Endodermal cell (in vitro differentiated cells): ENCODE data around the gene RPS15. TPM values are rescaled to one million over a fixed set of nuclear protein-coding genes. Genes with fewer than 3 reads are reported as not detected.

Source experiments
- DNase-seq: peaks from one replicate; pipeline ENCODE4 v3.0.0-alpha.2; 2017
- H3K27ac ChIP-seq: 2 replicates; pipeline ENCODE4 v1.5.1; 2013; ENCODE audit warnings: mild to moderate bottlenecking, low read depth, low read length, moderate library complexity
- H3K27me3 ChIP-seq: 2 replicates; pipeline ENCODE4 v1.6.1; 2013; ENCODE audit warnings: mild to moderate bottlenecking, low read length, moderate library complexity; ENCODE audit not compliant: insufficient read depth, control insufficient read depth, poor library complexity, severe bottlenecking
- H3K36me3 ChIP-seq: 2 replicates; pipeline ENCODE4 v1.7.0; 2013; ENCODE audit warnings: mild to moderate bottlenecking, low read length, moderate library complexity; ENCODE audit not compliant: control insufficient read depth, insufficient read depth
- H3K4me1 ChIP-seq: one replicate; pipeline ENCODE4 v1.7.0; 2013; ENCODE audit warnings: low read length; ENCODE audit not compliant: control insufficient read depth, insufficient read depth
- H3K4me3 ChIP-seq: 2 replicates; pipeline ENCODE4 v1.5.1; 2013; ENCODE audit warnings: mild to moderate bottlenecking, low read length, moderate library complexity
- H3K9ac ChIP-seq: 2 replicates; pipeline ENCODE4 v1.6.1; 2013; ENCODE audit warnings: mild to moderate bottlenecking, low read length, moderate library complexity; ENCODE audit not compliant: poor library complexity, severe bottlenecking; ENCODE audit errors: extremely low read depth
- H3K9me3 ChIP-seq: 2 replicates; pipeline ENCODE4 v1.6.1; 2013; ENCODE audit warnings: mild to moderate bottlenecking, low read length, moderate library complexity; ENCODE audit not compliant: control insufficient read depth
- H3K27ac Mint-ChIP-seq: 2 replicates; pipeline ENCODE4 v1.8.0; 2020; ENCODE audit warnings: mixed read lengths
- H3K27me3 Mint-ChIP-seq: 2 replicates; pipeline ENCODE4 v1.8.0; 2021; ENCODE audit warnings: mild to moderate bottlenecking, mixed read lengths; ENCODE audit not compliant: insufficient read depth
- H3K36me3 Mint-ChIP-seq: 2 replicates; pipeline ENCODE4 v1.8.0; 2020; ENCODE audit warnings: low read depth, mixed read lengths
- H3K4me1 Mint-ChIP-seq: 2 replicates; pipeline ENCODE4 v1.8.0; 2020; ENCODE audit warnings: mixed read lengths
- H3K4me3 Mint-ChIP-seq: 2 replicates; pipeline ENCODE4 v1.8.0; 2020; ENCODE audit warnings: mild to moderate bottlenecking, moderate library complexity, mixed read lengths
- H3K9me3 Mint-ChIP-seq: 2 replicates; pipeline ENCODE4 v1.8.0; 2020; ENCODE audit warnings: mild to moderate bottlenecking, mixed read lengths
- CTCF ChIP-seq: fragments of 200-600 bp; sonication (generic); conservative IDR thresholded peaks from 2 replicates; pipeline ENCODE4 v1.5.0; 2021; ENCODE audit warnings: antibody characterized with exemption, mild to moderate bottlenecking
- WGBS, 2 experiments: methylation state at CpG; one replicate each; pipeline versions ENCODE4 v1.1.5 to v1.1.7; 2013; ENCODE audit warnings: missing lambda C conversion rate in 2 of 2, mixed read lengths in 1 of 2; ENCODE audit not compliant: insufficient coverage in 1 of 2, insufficient read length in 1 of 2; 5-methylcytosine and 5-hydroxymethylcytosine counted together
- total RNA-seq, 2 donors: library from RNA; stranded (reverse); fragmentation: NEBNext Ultra II Directional in 1 of 2; extraction: Animal tissue kit (Norgen Biotek cat#: 25700) in 1 of 2; gene quantifications; 2 replicates in 1 of 2; 3 replicates in 1 of 2; pipeline ENCODE4 v1.2.1, GENCODE V29; 2021

RPS15 gene
- total RNA-seq, 2 donors from 2014 or later = 1,298 to 1,321 TPM

- Histone ChIP-seq H3K27me3 (no peaks in the 10 kb centered on the region), H3K9ac (no peak overlapping the region), H3K9me3 (no peaks in the 10 kb centered on the region), H3K36me3 (no peaks in the 10 kb centered on the region), H3K4me1 (no peaks in the 10 kb centered on the region), H3K4me3 (no peak overlapping the region), H3K27ac (no peak overlapping the region)
- Mint-ChIP-seq H3K4me1 (peaks cover 3% of the 10 kb centered on the region), H3K9me3 (no peaks in the 10 kb centered on the region), H3K4me3 (peak overlapping the region; percentile 20), H3K27ac (no peak overlapping the region), H3K27me3 (no peaks in the 10 kb centered on the region), H3K36me3 (peaks cover 5% of the 10 kb centered on the region)
- no peak for TF ChIP-seq CTCF
- DNase-seq = no peak
- 85 to 90% methylated on average over 16 to 25 of the region's 25 CpGs for WGBS, 2 experiments
Observed at GRCh38 chr19:1402411-1403070, 35.7 kb upstream of the RPS15 start.

DNA sequence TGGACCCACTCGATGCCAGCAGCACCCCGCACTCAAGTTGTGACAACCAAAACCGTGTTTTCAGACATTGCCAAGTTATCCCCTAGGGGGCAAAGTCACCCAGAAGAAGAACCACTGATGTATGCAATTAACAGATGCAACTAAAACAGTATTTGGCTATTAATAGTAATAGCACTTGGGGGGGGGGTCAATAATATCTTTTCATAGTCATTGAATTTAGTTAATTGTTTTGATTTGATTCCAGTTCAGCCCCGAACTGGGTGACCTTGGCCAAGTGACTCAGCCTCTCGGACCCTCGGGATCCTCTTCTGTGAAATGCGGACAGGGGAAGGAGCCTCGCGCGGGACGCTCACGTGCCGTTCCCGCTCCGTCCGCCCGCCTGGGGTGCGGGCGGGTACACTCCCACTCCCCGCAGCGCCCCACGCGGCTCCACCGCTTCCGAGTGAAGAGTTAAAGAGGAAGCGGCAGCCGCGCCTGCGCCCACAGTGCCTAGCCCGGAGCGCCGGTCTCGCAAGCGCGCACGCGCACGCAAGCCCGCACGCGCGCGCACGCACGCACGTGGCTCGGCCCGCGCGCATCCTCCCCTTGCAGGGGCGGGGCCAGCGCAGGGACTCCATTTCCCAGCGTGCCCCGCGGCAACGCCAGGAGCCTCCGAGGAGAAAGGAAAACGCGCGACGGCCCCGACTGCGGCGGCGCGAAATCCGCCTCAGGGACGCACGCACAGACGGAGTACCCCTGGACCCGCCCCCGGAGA lies 31.2 kb upstream of the RPS15 start:
- H3K27ac Mint-ChIP-seq = no peak overlapping the region
- H3K4me3 Mint-ChIP-seq = peak overlapping the region; percentile 89
- H3K27me3 Mint-ChIP-seq = no peaks in the 10 kb centered on the region
- Histone ChIP-seq H3K36me3 (peaks cover 9% of the 10 kb centered on the region), H3K4me1 (peaks cover 7% of the 10 kb centered on the region), H3K27ac (no peak overlapping the region), H3K27me3 (no peaks in the 10 kb centered on the region), H3K4me3 (peak overlapping the region; percentile 89), H3K9me3 (no peaks in the 10 kb centered on the region), H3K9ac (no peak overlapping the region)
- peaks cover 20% of the 10 kb centered on the region for H3K36me3 Mint-ChIP-seq
- WGBS, 2 experiments = 1% methylated on average over 36 to 72 of the region's 72 CpGs
- TF ChIP-seq CTCF = peak; percentile 77
- peak; percentile 99 for DNase-seq
- H3K9me3 Mint-ChIP-seq = no peaks in the 10 kb centered on the region
- H3K4me1 Mint-ChIP-seq = peaks cover 25% of the 10 kb centered on the region

- H3K9me3 Mint-ChIP-seq = no peaks in the 10 kb centered on the region
- no peak within 1 kb of the TSS for H3K27ac Mint-ChIP-seq
- DNase-seq = no peak
- Histone ChIP-seq H3K27ac (peak within 1 kb of the TSS; percentile 32), H3K4me1 (peaks cover 7% of the 10 kb centered on the region), H3K9ac (peak within 1 kb of the TSS; percentile 83), H3K27me3 (no peaks in the 10 kb centered on the region), H3K36me3 (peaks cover 9% of the 10 kb centered on the region), H3K4me3 (peak within 1 kb of the TSS; percentile 93), H3K9me3 (no peaks in the 10 kb centered on the region)
- peaks cover 22% of the 10 kb centered on the region for H3K36me3 Mint-ChIP-seq
- peaks cover 25% of the 10 kb centered on the region for H3K4me1 Mint-ChIP-seq
- H3K27me3 Mint-ChIP-seq = no peaks in the 10 kb centered on the region
- no peak for TF ChIP-seq CTCF
- peak within 1 kb of the TSS; percentile 89 for H3K4me3 Mint-ChIP-seq
- 0% methylated on average over 29 to 106 of the region's 121 CpGs for WGBS, 2 experiments
Observed at GRCh38 chr19:1407528-1408299, 30.5 kb upstream of the RPS15 start, which contains the start of gene DAZAP1. TSS of gene DAZAP1 (plus strand) at chr19:1407586. CDS start at chr19:1407774, 188 bp downstream.
